Pancreas (tissue), 10 donors: ENCODE results near the gene ANKRD53. TPM values are rescaled to one million over a fixed set of nuclear protein-coding genes. Genes with fewer than 3 reads are reported as not detected.
"Not testable (repeated sequence)": the region's sequence is repeated elsewhere in the genome, so short reads cannot be mapped to it uniquely, and the experiment has no call there.

Experiments used
- ATAC-seq, 4 donors: fragments of 200-7000 bp; cut with Tn5 transposase; one replicate each; pipeline versions ENCODE4 v1.8.0 to v1.9.1; 2020; ENCODE audit warnings: mild to moderate bottlenecking in 4 of 4, moderate library complexity in 4 of 4
- DNase-seq, 6 donors: peaks; one replicate each; pipeline ENCODE4 v3.0.0-alpha.2; 2020
- FAIRE-seq: peaks from 2 replicates; lab custom pipeline; 2012; peaks lifted over from hg19 to GRCh38; lab: Jason Lieb, UNC
- H3K27ac ChIP-seq, 4 donors: fragments of 200-600 bp; sonication (generic); 1 replicate in 3 of 4; 2 replicates in 1 of 4; pipeline versions ENCODE4 v1.5.0 to v1.8.0; 2020
- H3K27me3 ChIP-seq, 4 donors: fragments of 200-600 bp; one replicate each; pipeline ENCODE4 v1.8.0; 2021
- H3K36me3 ChIP-seq, 3 donors: fragments of 200-600 bp; sonication (generic) in 1 of 3; one replicate each; pipeline versions ENCODE4 v1.5.0 to v1.8.0; 2020 to 2021
- H3K4me1 ChIP-seq, 3 donors: fragments of 200-600 bp; one replicate each; pipeline ENCODE4 v1.8.0; 2021
- H3K4me3 ChIP-seq, 4 donors: fragments of 200-600 bp; sonication (generic) in 2 of 4; one replicate each; pipeline versions ENCODE4 v1.5.0 to v1.8.0; 2020 to 2021
- H3K9me3 ChIP-seq, 4 donors: fragments of 200-600 bp; one replicate each; pipeline ENCODE4 v1.8.0; 2021
- CTCF ChIP-seq, 4 donors: fragments of 200-600 bp; sonication (generic) in 3 of 4; IDR thresholded peaks; one replicate each; pipeline versions ENCODE4 v1.5.0 to v1.8.0; 2021; ENCODE audit warnings: antibody characterized with exemption in 4 of 4
- WGBS, 2 donors: extraction: QIAGEN DNeasy Blood & Tissue Kit; methylation state at CpG; one replicate each; pipeline ENCODE4 v1.1.7; 2013; 5-methylcytosine and 5-hydroxymethylcytosine counted together
- intact Hi-C, 3 donors: fragments of 100-400 bp; cut with DNase I; formaldehyde crosslinking; loops; one replicate each; pipeline versions ENCODE4 v1.11.1 to v1.14.2; 2022
- polyA plus RNA-seq, 2 donors: library from polyadenylated mRNA; stranded (reverse); fragments of 200-250 nt; gene quantifications; one replicate each; pipeline ENCODE4 v1.2.3, GENCODE V29; 2013
- total RNA-seq, 6 donors: library from RNA; stranded (reverse); fragmentation: NEBNext Ultra II Directional in 4 of 6; extraction: Animal tissue kit (Norgen Biotek cat#: 25700) in 4 of 6; gene quantifications; one replicate each; pipeline versions ENCODE4 v1.2.1 to v1.2.4, GENCODE V29; 2021 to 2023
- donor health status: healthy with polysubstance abuse.
- donor health status: DM: no; HTN: no; CAD: no; lungs with moderate emphysema.
- donor health status: DM: no; HTN: no; CAD: no.
- donor health status: control.
- donor health status: control.
- donor health status: Bipolar disorder and iron deficiency.
- donor health status: DM: yes; HTN: yes; CAD: no.
- donor health status: DM: no; HTN: no; CAD: no.
- donor health status: DM: no; HTN: no; CAD: no.
- donor health status: DM: yes; HTN: yes; CAD: no.

ANKRD53 gene
- total and polyA plus RNA-seq, 8 donors: 3.5 to 10.2 (median 6.8) TPM

DNA sequence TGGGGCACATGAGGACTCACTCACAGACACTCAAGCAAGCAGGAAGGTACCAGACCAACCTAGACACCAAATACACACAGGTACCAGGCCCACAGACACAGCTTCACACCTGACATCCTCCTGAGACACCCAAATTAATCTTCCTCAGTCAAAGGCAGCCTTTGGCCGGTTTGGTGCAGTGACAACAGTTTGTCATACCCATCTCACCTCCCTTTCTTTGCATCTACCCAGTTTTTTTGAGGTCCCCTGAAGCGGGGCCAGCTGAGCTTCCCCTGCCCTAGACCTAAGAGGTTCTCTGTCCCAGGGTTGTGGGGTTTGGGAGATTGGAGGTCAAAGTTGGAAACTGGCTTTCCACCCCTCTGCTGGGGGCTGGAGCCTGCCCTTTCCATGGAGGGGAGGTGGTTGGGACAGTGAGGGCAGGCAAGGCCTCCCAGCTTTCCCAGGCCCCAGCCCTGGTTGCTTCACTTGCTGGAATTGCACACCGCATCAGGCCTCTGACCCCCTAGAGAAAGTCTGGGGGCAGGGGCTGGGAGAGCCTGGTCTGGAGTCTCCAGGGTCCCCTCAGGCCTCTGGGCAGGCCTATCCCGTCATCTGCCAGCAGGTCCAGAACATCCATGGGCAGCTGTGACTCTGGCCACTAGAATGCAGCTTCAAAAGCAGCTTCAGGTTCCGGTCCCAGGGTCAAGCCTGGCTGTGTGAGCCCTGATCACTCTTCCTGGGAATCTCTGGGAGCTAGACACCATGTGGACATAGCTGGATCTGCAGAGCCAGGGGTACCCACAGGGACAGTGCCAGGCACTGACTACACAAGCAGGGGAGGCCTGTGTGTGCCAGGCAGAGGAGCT lies 28.7 kb downstream of the ANKRD53 start:
- Histone ChIP-seq H3K36me3 (no peaks in the 10 kb centered on the region), H3K27ac (no peak overlapping the region), H3K4me1 (no peaks in the 10 kb centered on the region), H3K27me3 (no peaks in the 10 kb centered on the region), H3K4me3 (no peak overlapping the region), H3K9me3 (no peaks in the 10 kb centered on the region)
- TF ChIP-seq CTCF (IDR thresholded peaks at IDR 0.05): no peak
- DNase-seq (no peak), FAIRE-seq (no peak), ATAC-seq (no peak)
- WGBS, 2 donors: 77 to 79% methylated on average over 5 of the region's 5 CpGs
- intact Hi-C loops: no loop called here

- H3K4me3 ChIP-seq: no peak overlapping the region
- no peak overlapping the region for H3K27ac ChIP-seq
- ATAC-seq: no peak
- no peaks in the 10 kb centered on the region for H3K4me1 ChIP-seq
- no peak for DNase-seq
- intact Hi-C loops: no loop called here
- H3K36me3 ChIP-seq: no peaks in the 10 kb centered on the region
- no peaks in the 10 kb centered on the region for H3K9me3 ChIP-seq
- no peak for FAIRE-seq
- no peak for TF ChIP-seq CTCF (IDR thresholded peaks at IDR 0.05)
- H3K27me3 ChIP-seq: no peaks in the 10 kb centered on the region
- WGBS, 2 donors: 85 to 90% methylated on average over 13 of the region's 13 CpGs
Observed at GRCh38 chr2:71008342-71008741, 29.9 kb downstream of the ANKRD53 start.

- H3K27me3 ChIP-seq, H3K4me1 ChIP-seq, intact Hi-C loops, ATAC-seq, FAIRE-seq, H3K27ac ChIP-seq, H3K4me3 ChIP-seq, H3K36me3 ChIP-seq, DNase-seq, H3K9me3 ChIP-seq: not testable (repeated sequence)
- 14% methylated on average over 6 of the region's 6 CpGs for WGBS, 2 donors
Observed at GRCh38 chr2:71011786-71012185, 33.4 kb downstream of the ANKRD53 start.

DNA sequence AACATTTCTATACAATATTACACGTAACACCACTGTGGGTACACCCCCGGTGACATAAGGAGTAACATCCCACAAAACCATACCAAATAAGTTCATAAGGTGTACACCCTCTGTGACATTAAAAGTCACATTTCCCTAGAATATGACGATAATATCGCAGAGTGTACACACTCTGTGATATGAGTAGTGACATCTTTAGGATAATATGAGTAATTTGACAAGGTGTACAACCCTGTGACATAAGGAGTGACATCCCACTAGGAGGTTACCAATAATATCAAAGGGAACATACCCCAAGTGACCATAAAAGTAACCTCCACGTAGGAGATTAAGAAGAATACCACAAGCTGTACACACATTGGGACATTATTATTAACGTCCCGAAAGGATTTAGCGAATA lies 40.2 kb downstream of the ANKRD53 start:
- intact Hi-C loops: no loop called here
- FAIRE-seq (no peak), ATAC-seq (no peak), DNase-seq (no peak)
- no peak overlapping the region for H3K27ac ChIP-seq
- H3K4me3 ChIP-seq: no peak overlapping the region
- peaks cover 0 to 6% (median 5%) of the 10 kb centered on the region in 3 donors for H3K4me1 ChIP-seq
- WGBS, 2 donors: 66 to 72% methylated on average over 8 of the region's 8 CpGs
- H3K36me3 ChIP-seq: no peaks in the 10 kb centered on the region
- no peaks in the 10 kb centered on the region for H3K9me3 ChIP-seq
- TF ChIP-seq CTCF (IDR thresholded peaks at IDR 0.05): no peak
- no peaks in the 10 kb centered on the region for H3K27me3 ChIP-seq

DNA sequence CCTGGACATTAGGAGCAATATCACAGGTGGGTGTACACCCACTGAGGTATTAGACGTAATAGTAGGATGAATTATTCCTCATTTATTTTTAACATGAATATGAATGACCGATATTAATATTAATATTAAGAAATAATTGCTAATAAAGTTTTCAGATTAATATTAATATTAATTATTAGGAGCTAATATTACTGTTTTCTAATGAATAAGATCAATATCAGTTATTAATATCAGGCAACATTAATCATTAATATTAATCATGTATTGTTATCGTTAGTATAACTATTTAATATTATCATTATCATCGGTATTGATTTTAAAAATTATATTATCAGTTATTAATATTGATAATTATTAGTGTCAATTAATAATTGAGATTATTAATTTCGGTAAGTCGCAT lies 41.6 kb downstream of the ANKRD53 start:
- H3K27me3 ChIP-seq, H3K27ac ChIP-seq, FAIRE-seq, H3K9me3 ChIP-seq, intact Hi-C loops, H3K36me3 ChIP-seq, H3K4me1 ChIP-seq, DNase-seq, ATAC-seq, H3K4me3 ChIP-seq: not testable (repeated sequence)
- WGBS, 2 donors: 61 to 81% methylated on average over 6 of the region's 6 CpGs

DNA sequence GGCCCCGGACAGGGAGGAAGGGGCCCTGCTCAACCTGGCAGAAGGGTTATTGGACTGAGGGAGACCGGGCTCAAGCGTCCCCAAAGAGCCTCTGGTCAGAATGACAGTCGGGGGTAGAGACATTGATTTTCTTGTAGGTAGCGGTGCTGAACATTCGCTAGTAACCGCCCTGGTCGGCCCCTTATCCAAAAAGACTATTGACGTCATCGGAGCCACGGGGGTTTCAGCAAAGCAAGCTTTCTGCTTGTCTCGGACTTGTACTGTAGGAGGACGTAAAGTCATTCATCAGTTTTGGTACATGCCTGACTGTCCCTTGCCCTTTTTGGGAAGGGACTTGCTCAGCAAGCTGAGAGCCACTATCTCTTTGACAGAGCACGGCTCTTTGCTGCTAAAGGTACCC lies 43.0 kb downstream of the ANKRD53 start:
- intact Hi-C loops, H3K36me3 ChIP-seq, H3K9me3 ChIP-seq, DNase-seq, ATAC-seq, H3K27ac ChIP-seq, H3K4me3 ChIP-seq, H3K4me1 ChIP-seq, FAIRE-seq, H3K27me3 ChIP-seq: not testable (repeated sequence)
- WGBS, 2 donors: 73 to 83% methylated on average over 14 of the region's 14 CpGs
